ENCODE results near the gene COLEC12.
A peak's percentile ranks its signal among the peaks of the same experiment; 100 is the strongest.
"Not testable (repeated sequence)": the region's sequence is repeated elsewhere in the genome, so short reads cannot be mapped to it uniquely, and the experiment has no call there.

Gene COLEC12

DNA sequence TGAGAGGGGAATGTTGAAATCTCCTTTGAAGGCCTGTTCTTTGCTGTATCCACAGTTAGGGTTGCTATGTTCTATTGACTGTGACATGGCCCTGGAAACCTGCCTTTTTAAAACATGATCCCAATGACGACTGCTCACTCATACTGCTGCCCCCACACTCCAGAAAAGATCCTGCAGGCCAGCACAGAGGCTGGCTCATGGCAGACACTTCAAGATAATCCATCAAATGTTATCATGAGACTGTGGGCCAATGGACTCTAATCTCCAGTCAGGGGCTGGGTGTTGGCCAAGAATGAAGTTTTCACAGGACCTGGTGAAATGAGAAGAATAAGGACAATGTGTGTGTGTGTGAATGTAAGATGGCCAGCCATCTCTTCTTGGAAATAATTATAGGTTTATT lies 173.7 kb downstream of the COLEC12 start:
- no peak for DNase-seq (ENCODE audit: low read depth, low spot score)

DNA sequence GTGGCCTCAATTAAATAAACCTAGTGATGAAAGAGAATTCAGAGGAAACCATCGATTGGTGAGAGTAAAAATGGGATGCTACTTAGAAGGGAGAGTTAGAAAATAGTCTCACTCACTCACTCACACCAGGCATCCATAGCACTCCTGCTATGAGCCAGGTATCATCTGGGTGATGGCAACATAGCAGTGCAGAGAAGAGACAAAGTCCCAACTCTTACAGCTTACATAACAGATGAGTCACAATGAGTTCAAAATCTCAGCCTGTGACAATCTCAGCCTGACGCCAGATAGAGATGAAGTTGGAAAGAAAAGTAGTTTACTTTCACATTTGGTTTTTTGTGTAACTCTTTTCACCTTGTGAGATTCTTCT lies 177.3 kb downstream of the COLEC12 start:
- DNase-seq (ENCODE audit: low read depth, low spot score), result no peak

DNA sequence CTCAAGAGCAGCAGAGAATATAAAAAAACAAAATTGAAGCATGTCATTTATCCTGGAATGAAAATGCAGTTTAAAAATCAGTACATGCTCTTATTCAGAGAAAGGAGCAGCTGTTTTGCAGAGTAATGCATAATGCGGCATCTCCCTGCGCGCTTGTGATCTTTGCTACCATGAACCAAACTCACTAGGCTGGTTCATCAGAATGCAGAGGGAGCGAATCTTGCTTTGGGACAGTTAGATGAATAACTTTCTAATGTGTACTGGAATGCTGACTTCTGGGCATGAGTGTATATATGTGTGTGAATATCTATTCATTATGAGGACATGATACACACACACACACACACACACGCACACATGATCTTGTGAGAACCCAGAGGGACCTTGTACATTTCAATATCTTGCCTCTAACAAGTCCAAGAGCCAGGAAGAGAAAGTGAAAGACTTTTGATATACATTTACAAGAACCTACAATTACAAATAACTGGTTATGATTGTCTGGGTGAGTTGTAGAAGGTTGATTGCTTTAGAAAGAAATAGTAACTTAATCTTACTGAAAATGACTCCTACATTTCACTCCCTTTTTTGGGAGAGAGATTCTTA lies 178.5 kb downstream of the COLEC12 start:
- no peak for DNase-seq (ENCODE audit: low read depth, low spot score)

DNA sequence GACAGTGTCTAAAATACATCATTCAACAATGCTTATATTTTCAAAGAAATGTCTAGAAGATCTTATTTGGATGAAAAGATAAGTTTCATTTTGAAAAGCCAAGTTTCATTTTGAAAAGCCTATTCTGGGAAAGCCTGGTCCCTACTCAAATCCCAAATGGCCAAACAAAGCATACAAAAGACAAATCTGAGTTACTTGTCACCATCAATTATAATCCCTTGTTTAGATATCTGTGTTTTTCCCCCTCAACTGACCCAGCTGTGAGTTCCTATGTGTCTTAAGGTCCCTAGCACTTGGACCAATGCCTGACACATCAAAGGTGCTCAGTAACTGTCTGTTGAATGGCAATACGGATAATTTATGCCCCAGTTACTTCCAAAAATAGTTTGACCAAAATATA lies 180.3 kb downstream of the COLEC12 start:
- DNase-seq (ENCODE audit: low read depth, low spot score), result no peak

DNA sequence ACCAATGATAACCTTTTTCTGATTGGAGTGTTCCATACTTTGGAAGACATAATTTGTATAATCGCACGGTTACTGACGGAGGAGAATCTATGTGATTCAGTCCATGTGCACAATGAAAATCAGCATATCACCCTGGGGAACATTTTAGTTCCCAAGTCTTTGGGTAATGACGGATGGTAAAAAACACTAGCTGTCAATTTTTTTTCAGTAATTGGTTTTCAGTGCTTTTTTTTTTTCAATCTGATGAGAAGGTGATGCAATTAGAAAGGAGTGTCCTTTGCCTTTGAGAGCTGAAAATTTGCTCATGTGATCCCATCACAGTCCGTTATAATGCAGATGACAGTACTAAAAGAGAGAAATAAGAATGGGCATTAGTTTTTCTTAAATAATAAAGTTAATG lies 180.8 kb downstream of the COLEC12 start:
- no peak for DNase-seq (ENCODE audit: low read depth, low spot score)

DNA sequence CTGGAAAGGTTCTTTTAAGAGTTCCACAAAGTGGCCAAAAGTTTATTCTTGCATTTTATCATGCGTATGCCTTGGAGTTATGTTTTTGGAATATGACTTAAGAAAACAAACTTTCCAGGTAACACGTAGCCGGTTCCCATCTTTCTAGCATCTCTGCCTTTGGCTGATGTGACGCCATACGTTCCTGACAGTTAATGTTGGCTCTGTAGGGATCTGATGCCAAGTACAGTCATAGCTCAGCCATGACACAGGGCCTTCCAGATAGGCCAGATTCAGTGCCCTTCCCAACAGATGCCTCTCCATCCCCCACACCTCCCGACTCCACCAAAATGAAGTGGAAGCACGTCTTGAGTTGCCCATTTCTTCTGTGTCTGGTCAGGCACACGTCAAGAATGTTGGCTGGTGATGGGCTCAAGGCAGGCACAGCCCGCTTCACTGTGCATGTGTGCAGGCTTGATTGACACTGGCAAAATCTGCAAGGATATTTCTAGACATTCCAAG lies 181.7 kb downstream of the COLEC12 start:
- DNase-seq (ENCODE audit: low read depth, low spot score), result no peak

DNA sequence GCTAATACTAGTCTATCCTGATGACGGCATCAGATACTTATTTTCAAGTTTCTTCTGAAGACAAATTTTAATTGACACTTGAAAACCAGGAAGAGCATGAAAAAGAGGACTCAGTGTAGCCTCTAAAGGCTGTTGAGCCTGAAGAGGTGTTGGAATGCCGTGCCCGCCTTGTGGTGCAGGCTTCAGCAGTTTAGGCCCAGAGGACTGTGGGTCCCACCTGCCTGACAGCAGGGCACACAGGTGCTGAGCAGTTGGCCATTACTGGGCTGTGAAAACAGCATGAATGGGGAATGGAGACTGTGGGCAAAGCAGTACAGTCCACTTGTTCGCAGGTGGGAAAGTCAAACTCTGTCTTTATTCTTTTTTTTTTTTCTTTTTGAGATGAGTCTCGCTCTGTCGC lies 182.9 kb downstream of the COLEC12 start:
- no peak for DNase-seq (ENCODE audit: low read depth, low spot score)

DNA sequence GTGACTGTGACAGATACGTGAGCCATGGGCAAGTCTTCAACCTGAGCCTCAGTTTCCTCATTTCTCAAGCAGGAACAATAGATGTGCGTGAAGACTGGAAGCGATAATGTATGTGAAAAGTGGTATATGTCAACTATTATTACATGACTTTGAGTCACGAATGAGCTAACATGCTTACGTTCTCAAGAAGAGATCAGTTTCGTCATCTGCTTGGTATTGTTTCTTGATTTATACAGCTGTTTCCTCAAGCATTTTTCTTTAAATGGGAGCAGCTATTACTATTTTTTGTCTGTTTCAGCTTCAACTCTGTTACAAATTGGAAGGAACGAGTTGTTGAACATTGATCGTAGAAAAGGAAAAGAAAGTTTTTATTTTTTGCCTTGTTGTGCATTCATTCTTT lies 184.1 kb downstream of the COLEC12 start:
- DNase-seq (ENCODE audit: low read depth, low spot score), result no peak

DNA sequence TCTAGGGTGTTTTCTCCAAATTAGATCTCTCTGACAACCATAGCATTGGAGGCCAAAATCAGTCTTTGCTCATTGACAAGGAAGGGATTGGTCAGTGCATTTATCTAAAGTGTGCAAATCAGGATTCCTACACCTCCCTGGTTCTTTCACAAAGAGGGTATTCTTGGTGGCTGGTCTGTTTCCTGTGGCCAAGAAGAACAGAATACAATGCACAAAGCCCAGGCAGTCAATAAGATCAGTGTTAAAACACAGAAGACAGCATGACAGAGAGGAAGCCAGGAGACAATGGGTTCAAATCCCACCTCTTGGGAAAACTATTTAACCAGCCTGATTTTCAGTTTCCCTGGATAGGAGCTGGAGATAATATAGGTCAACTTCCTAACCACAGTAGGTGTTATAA lies 186.6 kb downstream of the COLEC12 start:
- DNase-seq (ENCODE audit: low read depth, low spot score), result no peak

DNA sequence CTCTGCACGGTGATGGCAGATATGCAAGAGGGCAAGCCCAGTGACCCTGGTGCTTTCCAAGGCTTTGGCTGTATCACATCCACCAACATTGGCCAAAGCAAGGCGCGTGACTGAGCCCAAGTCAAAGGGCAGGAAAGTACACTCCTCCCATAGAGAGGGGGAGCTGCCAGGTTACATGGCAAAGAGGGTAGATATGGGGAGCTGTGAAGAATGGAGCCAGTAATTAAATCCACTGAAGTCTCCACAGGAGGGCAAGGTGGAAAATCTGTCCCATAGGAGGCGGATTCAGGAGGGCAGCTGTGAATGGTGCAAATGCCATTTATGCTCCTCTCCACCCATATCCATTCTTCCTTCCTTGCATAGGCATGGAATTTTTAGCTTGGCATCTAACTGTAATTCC lies 188.1 kb downstream of the COLEC12 start:
- no peak for DNase-seq (ENCODE audit: low read depth, low spot score)

DNA sequence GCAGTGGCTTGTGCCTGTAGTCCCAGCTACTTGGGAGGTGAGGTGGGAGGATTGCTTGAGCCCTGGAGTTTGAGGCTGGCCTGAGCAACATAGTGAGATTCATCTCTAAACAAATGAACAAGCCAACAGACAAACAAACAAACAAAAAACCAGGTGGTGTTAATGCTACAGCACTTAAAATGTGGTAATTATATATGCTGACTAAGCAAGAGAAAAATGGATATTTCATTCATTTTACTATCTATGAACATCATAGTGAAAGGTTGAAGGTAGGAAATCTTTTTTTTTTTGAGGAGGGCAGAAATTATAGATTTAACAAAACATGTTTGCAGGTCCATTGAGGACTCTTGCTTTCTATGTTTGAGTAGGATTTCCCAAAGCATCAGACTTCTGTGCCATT lies 190.5 kb downstream of the COLEC12 start:
- no peak for DNase-seq (ENCODE audit: low read depth, low spot score)

DNA sequence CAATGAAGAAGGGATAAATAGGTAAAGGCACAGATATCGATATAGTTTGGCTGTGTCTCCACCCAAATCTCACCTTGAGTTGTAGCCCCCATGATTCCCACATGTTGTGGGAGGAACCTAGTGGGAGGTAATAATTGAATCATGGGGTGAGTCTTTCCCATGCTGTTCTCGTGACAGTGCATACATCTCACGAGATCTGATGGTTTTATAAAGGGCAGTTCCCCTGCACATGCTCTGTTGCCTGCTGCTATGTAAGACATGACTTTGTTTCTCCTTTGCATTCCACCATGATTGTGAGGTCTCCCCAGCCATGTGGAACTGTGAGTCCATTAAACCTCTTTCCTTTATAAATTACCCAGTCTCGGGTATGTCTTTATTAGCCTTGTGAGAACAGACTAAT lies 192.4 kb downstream of the COLEC12 start:
- DNase-seq (ENCODE audit: low read depth, low spot score), result not testable (repeated sequence)

DNA sequence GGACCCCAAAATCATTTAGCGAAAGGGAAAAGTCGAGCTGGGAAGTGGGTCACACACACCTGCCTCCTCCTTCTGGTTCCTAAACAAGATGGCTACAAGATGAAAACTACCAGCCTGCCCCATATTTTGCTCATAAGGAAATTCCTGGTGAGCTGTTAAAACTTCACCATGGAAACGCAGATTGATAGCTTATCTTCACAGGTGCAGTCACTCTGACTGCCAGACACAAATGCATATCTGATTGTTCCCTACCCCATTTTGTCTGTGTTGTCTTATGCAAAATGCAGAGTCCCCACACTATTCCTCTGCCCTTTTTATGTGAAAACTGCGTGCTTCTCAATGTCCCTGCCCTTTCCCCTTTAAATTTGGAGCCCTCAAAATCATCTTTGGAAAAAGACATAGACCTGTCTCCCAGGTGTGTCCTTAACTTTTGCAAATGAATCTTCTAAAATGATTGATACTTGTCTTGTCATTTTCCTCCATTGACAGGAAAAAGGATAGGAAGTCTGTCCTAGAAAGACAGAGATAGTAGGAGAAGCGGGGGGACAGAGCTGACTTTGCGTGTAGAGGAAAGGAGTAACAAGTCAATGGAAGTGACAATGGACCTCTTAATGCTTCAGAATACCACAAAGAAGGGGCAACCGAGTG lies 193.8 kb downstream of the COLEC12 start:
- no peak for DNase-seq (ENCODE audit: low read depth, low spot score)

DNA sequence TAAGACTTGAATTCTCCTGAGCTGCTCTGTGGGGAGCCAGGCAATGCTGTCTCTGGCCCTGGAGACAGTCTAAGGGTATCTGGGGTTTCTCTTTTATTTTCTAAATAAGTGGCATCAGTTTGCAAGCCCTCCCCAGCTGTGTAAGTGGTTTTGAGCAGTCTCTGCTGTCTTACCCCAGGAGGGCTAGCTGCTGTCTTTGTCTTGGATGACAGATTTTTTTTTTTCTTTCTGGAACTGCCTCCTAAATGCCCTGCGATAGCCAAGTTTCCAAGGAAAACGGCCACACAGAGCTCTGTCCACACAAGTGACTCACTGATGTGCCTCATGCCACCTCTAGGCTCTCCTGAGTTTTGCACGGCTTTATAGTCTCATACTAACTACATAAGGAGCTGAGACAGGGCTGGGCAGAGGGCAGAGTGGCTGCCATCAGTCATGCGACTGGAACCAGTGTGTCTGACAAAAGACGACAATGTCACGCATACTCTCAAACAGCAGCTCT lies 195.4 kb downstream of the COLEC12 start:
- DNase-seq (ENCODE audit: low read depth, low spot score), result peak; percentile 36

DNA sequence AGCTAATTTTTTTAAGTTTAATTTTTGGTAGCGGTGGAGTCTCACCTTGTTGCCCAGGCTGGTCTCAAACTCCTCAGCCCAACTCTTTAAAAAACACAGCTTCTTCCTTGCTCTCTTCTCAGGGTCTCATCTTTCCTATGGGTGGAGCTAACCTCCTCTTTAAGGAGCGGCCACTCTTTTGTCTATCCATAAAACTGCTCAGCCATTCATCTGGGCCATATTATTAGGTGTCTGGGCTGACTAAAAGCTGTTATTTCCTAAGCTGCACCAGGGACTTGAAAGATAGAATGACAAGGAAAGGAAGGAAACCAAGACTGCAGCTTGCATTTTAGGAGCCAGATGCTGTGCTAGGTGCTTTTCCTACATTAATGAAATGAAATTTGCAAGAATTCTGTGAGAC lies 196.9 kb downstream of the COLEC12 start:
- no peak for DNase-seq (ENCODE audit: low read depth, low spot score)

DNA sequence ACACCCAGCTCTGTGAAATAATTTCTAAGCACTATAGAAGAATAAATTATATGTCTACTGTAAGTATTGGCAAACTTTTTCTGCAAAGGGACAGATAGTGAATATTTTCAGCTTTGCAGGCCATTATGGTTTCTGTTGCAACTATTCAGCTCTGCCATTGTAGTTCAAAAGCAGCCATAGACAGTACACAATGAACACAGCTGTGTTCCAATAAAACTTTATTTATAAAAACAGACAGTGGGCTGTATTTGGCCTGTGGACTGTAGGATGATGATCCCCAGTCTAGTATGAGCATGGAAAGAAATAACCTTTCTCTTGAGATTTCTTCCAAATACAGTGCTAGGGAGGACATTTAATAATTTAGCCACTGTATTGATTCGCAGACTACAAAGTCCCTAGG lies 197.5 kb downstream of the COLEC12 start:
- no peak for DNase-seq (ENCODE audit: low read depth, low spot score)

DNA sequence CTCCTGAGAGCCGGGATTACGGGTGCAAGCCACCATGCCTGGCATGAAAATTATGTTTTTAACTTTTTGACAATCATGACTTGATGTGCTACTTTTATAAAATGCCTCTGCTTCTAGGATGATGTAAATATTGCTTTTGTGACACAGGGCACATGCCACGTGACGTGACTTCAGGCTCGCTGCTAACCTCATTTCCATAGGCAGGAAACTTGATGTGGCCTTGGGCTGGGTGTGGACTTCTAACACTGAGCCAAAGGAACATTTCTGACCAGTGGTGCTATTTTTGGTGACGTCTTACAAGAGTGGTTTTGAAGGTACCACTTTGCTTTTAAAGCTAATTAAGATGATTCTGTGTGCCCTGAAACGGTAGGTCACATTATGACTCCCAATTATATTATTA lies 198.4 kb downstream of the COLEC12 start:
- DNase-seq (ENCODE audit: low read depth, low spot score), result no peak

DNA sequence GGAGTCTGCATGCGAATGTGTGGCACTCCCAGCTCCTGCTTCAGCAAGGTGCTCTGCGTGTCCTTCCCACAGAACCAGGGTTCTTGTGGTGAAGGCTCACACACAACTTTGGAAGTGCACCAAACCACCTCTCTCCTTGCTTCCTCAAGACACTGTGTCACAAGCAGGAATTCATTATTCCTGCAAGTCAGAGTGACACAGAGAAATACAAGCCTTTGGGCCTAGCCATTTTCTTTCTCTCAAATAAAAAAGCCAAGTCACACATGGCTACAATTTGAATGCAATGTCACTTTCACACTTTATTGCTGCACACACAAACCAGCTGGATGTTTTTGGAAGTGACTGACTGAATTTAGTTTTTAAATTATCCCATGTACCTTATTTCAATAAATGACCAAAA lies 202.6 kb downstream of the COLEC12 start:
- DNase-seq (ENCODE audit: low read depth, low spot score), result no peak

DNA sequence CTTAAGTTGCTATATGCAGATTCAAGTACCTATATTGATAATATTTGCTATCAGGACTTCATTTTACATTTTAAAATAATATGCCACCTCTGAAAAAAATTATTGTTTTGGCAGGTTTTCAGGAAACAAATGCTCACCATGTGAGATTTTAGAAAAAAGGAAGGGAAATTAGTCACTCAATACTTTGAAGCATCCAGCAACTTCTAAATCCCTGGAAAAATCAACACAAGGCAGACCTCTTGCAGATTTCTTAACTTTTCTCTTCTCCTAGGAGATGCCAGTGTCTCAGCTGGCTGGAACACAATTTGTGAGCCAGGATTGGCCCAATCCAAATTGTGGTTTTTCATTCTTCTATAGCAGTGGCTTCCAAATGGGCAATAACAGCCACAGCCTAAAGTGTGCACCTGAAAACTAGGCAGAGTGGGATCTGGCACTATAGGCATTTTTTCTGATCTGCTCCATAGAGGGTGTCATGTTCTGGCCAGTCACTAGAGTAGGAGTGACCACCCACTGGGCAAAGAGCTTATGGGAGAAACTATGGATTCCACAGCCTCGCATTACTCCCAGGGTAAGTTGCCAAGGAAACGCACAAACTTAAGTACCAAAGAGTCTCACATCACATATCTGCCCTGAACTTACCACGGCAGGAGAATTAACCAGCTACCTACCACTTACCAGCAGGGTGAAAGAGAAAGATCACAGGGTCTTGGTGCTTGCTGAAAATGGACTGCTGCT lies 204.6 kb downstream of the COLEC12 start:
- DNase-seq (ENCODE audit: low read depth, low spot score), result no peak

DNA sequence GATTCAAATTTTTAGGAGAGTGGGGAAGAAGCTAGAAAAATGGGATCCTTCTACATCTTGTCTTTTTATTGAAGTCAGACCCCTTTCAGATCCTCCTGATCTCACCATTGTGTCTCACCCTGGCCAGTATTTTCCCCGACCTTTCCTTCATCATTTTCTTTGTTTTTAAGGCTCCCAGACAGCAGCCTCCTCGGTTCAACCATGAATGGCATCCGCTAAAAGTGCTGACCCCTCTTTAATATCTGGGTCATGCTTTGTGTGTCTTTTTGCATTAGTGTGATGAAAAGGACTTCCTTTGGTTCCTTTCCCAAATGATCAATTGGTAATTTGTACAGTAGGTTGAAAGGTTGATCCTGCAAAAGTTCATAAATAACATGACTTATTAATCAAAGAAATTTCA lies 205.9 kb downstream of the COLEC12 start:
- DNase-seq (ENCODE audit: low read depth, low spot score), result no peak

DNA sequence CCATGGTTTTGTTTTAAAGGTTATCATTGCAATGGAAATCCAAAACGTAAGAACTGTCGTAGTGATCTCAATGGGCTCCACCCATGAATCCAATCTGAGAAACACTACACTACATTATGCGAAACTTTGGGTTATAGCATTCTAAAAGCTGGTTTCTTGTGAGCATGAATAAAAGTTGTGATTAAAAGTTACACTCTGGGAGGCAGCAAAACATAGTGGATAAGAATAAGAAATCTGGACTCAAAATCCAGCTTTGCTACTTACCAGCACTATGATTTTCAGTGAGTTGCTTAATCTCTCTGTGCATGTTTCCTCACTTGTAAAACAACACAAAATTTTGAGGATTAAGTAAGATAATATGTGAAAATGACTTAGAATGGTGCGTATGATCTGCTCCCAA lies 207.0 kb downstream of the COLEC12 start:
- no peak for DNase-seq (ENCODE audit: low read depth, low spot score)

DNA sequence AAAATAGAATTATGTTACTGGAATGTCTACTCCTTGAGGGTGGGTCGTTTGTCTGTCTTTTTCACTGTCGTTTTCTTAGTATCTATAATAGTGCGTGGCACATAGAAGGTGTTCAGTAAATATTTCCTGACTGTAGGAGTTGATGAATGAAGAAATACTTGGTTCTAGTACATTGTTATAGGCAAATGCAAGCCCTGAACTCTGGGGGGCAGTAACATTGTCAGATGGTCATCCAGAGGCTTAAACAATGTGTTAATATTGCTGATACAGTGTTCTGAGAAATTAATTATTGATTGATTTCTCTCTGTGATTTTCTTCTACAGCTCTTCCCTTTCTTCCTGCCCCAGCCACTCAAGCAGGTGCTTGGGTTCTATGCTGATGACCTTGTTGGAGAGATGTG lies 208.2 kb downstream of the COLEC12 start:
- no peak for DNase-seq (ENCODE audit: low read depth, low spot score)

DNA sequence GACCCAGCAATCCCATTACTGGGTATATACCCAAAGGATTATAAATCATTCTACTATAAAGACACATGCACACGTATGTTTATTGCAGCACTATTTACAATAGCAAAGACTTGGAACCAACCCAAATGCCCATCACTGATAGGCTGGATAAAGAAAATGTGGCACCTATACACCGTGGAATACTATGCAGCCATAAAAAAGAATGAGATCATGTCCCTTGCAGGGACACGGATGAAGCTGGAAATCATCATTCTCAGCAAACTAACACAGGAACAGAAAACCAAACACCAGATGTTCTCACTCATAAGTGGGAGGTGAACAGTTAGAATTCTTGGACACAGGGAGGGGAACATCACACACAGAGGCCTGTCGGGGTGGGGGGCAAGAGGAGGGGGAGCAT lies 210.5 kb downstream of the COLEC12 start:
- DNase-seq (ENCODE audit: low read depth, low spot score), result not testable (repeated sequence)
